Measurements from ENCODE around the gene RPL35A. TPM values are rescaled to one million over a fixed set of nuclear protein-coding genes. Genes with fewer than 3 reads are reported as not detected.
"Not testable (repeated sequence)": the region's sequence is repeated elsewhere in the genome, so short reads cannot be mapped to it uniquely, and the experiment has no call there.

Gene RPL35A
- total RNA-seq, 1 donor from 2014 or later = 422 TPM

DNA sequence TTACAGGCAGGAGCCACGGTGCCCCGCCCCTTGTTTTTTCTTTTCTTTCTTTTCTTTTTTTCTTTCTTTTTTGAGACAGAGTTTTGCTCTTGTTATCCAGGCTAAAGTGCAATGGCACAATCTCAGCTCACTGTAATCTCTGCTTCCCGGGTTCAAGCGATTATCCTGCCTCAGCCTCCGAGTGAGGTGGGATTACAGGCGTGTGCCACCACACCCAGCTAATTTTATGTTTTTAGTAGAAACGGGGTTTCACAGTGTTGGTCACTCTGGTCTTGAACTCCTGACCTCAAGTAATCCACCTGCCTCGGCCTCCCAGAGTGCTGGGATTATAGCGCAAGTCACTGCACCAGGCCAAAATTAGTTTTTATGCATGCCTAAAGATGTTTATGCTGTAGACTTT is 2.5 kb downstream of the RPL35A start:
- no peak for DNase-seq (ENCODE audit: low read depth)

DNA sequence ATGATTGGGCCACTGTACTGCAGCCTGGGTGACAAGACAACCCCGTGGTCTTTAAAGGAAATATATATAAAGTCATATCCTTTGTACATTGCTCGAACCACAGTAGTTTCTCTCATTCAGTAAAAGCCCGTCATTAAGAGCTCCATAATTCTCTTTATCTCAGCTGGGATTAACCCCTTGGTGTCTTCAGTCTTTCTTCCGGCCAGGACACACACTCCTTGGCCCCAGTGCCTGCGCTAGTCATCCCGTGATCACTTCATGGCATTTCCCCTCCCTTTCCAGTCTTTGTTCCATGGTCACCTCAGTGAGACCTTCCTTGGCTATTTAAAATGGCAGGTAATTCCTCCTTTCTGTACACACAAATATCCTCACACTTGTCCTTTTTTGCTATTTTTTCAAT is 3.3 kb downstream of the RPL35A start:
- no peak for DNase-seq (ENCODE audit: low read depth)

DNA sequence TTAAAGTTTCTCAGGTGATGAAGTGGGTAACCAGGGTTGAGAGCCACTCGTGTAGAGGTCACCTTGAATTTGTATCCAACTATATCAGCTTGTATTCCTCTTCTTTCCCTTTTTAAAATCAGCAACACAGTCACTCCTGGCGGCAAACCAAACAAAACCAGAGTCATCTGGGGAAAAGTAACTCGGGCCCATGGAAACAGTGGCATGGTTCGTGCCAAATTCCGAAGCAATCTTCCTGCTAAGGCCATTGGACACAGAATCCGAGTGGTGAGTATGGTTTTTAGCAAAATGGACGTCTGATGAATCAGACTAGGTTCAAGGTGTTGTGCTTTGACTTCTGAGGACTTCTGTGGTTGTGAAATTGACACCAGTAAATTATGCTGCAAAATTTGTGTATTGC is 3.9 kb downstream of the RPL35A start:
- DNase-seq (ENCODE audit: low read depth) = no peak

DNA sequence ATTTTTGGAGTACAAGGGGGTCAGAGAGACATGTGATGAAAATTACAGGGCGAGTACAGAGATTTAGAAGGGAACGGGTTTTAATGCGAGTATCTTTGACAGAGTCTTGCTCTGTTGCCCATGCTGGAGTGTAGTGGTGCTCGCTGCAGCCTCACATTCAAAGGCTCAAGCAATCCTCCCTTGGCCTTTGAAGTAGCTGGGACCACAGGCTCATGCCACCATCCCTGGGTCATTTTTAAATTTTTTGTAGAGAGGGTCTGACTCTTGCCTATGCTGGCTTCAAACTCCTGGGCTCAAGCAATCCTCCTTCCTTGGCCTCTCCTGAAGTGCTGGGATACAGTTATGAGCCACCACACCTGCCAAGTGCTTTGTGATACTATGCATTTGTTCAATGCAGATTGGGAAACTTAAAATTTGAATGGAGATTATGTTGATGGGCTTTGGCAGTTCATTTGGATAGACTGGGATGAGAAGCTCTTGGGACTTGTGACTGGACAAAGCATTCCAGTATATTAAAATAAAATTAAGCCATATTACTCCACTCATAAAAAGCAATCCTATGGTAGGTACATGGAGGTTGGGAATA is 6.0 kb downstream of the RPL35A start:
- DNase-seq (ENCODE audit: low read depth) = no peak

DNA sequence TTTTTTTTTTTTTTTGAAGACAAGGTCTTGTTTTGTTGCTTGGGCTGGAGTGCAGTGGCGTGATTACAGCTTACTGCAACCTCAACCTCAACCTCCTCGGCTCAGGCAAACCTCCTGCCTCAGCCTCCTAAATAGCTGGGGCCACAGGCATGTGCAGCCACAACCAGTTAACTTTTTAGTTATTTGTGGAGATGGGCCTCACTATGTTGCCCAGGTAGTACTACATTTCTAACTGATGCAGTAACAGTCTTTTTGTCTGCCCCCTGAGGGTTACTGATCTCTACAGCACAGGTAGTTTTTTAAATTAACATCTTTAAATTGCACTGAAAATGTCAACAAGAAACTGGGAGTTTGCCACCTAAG is 6.6 kb downstream of the RPL35A start:
- no peak for DNase-seq (ENCODE audit: low read depth)

DNA sequence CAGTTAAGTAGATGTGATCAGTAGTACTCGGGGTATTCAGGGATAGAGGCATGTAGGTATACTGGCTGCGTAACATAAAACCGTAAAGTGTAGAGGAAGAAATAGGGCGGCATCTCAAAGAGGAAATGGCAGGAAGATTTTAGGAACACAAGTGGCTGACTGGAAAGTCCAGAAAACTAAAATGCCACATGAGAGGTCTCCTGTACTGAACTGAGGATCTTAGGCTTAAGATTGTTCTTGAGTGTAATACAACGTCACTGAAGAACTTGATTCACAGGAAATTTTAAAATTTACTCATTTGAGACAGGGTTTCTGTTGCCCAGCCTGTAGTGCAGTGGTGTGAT is 7.8 kb downstream of the RPL35A start:
- no peak for DNase-seq (ENCODE audit: low read depth)

DNA sequence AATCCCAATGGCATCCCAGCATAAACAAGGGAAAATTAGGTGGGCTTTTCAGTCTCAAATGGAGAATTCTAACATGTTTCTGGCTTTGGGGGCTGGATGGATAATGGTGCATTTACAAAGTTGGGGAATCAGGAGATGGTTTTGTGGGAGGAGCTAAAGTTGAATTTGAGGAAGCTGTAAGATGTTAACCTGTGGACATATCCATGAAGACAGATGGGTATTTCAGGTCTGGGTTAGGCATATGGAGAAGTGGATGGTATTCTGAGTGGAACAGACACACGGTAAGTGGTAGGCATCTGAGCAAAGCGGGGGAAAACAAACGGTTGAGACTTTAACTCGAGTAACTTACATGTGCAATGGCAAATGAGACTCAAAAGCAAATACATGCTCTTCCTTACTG is 8.4 kb downstream of the RPL35A start:
- DNase-seq (ENCODE audit: low read depth) = no peak

DNA sequence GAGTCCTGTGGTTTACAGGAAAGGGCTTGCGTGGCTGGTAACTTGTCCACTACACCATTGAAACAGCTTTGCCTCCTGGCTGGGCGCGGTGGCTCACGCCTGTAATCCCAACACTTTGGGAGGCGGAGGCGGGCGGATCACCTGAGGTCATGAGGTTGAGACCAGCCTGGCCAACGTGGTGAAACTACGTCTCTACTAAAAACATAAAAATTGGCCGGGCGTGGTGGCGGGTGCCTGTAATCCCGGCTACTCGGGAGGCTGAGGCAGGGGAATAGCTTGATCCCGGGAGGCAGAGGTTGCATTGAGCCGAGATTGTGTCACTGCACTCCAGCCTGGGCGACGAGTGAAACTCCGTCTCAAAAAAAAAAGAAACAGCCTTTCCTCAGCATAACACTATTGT is 8.9 kb downstream of the RPL35A start:
- not testable (repeated sequence) for DNase-seq (ENCODE audit: low read depth)

DNA sequence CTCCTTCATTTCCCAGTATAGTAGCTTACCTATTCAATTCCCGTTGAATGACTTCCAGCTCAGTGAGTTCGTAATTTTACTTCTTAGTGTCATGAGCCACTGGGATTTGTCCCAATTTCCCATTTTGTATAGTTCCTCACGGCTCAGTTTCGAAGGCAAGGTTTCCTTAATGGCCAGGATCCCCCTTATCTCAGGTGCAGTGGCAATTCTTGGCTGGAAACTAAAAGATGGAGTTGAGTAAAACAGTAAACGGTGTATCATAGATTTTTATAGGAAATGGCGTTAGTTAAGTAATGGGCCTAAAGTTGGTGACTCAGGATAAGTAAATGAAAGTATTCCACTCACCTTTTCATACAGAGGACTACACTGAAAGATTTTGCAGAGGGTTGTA is 9.5 kb downstream of the RPL35A start:
- DNase-seq (ENCODE audit: low read depth) = no peak

DNA sequence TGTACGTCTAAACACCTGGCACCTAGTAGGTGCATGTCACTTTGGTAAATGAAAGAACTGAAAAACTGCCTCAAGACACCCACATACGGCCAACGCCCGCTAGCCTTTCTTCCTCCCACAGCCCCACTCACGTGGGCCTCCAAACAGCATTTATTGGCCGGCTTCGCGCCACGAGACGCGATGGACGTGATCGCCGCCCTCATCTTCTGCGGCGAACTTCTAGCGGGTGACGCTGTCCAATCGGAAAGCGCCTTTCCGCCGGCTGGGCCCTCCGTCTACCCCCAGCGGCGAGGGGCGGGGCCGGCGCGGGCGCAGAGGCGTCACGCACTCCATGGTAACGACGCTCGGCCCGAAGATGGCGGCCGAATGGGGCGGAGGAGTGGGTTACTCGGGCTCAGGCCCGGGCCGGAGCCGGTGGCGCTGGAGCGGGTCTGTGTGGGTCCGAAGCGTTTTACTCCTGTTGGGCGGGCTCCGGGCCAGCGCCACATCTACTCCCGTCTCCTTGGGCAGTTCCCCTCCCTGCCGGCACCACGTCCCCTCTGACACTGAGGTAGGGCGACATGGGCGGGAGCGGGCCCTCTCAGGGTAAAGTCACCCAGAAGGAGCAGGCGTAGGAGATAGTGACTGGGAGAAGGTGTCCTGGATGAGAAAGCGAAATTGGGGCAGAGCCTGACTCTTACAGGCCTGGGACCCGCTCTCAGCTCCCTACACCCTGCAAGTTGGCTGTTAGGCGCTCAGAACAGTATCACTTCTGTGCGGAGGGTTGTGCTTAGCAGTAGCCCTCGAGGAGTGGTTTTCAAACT is 10.1 kb downstream of the RPL35A start, which contains the start of gene LMLN:
Gene LMLN (plus strand): TSS at position 327 of the 803 bp plus-strand sequence. CDS start 29 bp downstream, at position 356.
- peak; percentile 89 for DNase-seq (ENCODE audit: low read depth)

DNA sequence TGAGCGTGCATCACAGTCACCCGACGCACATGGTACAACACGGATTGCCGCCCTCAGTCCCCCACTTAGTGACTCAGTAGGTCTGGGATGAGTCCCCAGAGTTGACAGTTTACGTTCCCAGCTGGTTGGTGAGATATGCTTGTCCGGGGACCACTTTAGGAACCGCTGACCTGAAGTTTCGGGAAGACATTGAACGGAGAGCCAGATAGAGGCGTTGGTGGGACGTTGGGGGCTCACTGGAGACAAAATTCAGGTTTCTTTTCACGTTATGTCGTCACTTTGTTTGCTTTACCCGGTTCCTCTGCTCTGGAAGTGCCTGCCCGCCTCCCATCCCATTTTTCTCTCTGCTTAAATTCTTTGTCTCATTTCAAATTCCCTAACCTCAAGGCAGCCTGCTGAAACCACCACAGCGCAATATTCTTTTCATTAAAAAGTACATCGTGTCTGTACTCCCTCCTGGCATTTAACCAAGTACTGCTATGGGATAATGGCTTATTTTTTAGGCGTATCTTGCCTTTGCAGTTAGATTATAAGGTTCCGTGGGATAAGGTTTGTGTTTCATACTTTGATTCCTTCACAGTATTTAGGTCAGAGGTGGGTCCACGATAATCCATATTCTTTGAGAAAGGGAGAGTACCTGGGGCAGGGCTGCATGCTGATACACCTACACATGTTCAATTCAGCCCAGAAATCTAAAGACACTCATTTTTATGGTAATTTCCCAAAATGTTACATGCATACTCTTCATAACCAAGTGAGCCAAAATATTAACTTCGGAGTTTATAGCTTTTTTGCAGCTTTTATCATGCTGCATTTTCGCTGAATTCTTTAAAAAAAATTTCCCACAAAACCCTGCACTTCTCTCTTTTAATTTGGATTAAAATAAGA is 10.9 kb downstream of the RPL35A start:
- DNase-seq (ENCODE audit: low read depth) = no peak

DNA sequence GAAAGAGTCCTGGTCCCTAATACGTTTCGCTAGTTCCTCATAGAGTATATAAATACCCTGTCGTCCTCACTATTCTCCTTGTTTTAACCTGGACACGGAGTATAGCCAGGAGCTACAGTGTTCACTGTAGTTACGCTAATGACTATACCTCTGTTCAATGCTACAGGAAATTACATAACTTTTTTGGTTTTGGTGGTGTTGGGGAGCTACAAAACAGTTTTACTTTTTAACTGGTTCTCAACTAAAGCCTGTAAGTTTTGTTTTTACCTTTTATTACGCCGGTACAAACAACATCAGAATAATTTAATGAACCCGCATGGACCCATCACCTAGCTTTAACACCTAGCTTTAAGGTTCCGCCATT is 11.6 kb downstream of the RPL35A start:
- DNase-seq (ENCODE audit: low read depth) = no peak

DNA sequence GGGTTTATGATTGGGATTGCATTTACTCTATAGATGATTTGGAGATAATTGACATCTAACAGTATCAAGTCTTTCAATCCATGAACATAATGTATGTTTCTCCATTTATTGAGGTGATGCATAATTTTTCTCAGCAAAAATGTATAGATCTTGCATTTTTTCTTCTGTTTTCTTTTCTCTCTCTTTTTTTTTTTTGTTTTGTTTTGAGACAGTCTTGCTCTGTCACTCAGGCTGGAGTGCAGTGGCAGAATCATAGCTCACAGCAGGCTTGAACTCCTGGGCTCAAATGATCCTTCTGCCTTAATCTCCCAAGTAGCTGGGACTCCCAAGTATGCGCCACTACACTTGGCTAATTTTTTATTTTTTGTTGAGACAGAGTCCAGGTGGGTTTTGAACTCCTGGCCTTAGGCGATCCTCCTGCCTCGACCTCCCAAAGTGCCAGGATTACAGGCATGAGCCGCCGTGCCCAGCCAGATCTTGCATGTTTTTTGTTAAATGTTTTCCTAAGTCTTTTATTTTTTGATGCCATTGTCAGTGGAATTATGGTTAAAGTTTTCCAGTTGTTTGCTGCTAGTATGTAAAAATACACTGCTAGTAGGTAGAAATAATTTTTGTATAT is 13.1 kb downstream of the RPL35A start:
- no peak for DNase-seq (ENCODE audit: low read depth)

DNA sequence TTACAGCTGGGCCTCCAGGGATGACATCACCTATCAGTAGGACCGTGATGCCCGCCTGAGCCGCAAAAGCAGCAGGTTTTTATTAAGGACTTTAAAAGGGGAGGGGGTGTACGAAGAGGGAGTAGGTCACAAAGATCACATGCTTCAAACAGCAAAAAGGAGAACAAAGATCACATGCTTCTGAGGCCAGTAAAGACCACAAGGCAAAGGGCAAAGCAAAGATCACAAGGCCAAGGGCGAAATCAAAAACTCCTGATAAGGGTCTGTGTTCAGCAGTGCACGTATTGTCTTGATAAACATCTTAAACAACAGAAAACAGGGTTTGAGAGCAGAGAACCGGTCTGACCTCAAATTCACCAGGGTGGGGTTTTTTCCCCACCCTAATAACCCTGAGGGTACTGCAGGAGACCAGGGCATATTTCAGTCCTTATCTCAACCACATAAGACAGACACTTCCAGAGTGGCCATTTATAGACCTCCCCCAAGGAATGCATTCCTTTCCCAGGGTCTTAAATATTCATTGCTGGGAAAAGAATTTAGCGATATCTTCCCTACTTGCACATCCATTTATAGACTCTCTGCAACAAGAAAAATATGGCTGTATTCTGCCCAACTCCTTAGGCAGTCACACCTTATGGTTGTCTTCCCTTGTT is 17.5 kb downstream of the RPL35A start:
- DNase-seq (ENCODE audit: low read depth) = not testable (repeated sequence)

DNA sequence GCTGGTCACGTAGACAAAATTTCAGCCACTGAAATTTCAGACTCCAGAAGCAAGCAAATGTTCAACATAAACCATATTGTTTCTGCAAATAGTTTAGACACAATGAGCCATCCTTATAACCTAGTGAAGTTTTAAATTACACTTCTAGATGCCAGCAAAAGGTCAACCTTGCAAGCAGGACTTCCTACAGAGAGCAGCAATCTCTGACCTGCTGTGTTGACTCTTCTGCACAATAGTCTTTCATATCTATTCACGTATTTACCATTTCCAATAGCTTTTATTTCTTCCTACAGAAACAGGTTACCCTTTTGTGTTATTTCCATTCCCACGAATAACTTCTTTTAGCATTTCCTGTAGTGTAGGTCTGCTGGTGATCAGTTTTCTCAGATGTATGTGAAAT is 20.6 kb downstream of the RPL35A start:
- no peak for DNase-seq (ENCODE audit: low read depth)

DNA sequence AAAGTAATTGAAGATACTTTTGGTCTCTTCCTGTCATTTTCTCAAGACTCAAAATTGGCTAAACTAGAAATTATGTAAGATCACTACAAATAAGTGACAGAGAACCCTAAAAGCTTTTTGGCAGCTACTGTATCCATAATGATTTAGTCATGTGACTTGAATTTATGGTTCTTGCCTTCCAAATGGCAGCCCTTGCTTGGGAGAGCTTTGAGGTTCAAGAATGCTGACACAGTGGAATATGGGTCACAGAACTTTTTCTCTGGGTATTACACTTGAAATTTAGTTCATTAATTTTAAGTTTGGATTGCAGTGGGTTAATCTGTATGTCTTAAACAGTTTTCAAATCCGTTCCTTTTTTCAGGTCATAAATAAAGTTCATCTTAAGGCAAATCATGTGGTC is 24.0 kb downstream of the RPL35A start:
- DNase-seq (ENCODE audit: low read depth) = no peak

DNA sequence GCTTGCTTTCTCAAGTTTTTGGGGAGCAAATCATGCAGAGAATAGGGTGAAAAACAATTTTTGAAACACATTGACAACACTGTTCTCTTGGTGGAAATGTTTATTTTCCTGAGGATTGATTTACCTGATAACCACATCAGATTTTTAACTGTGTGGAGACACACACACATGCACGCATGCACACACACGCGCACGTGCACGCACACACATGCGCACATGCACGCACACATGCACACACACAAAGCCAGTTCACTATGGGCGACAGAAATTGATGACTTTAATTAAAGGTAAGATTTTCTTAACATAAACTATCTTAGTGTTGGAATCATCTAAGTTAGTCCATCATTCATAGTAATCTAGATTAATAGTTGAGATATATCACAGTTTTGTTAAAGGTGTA is 25.3 kb downstream of the RPL35A start:
- no peak for DNase-seq (ENCODE audit: low read depth)

DNA sequence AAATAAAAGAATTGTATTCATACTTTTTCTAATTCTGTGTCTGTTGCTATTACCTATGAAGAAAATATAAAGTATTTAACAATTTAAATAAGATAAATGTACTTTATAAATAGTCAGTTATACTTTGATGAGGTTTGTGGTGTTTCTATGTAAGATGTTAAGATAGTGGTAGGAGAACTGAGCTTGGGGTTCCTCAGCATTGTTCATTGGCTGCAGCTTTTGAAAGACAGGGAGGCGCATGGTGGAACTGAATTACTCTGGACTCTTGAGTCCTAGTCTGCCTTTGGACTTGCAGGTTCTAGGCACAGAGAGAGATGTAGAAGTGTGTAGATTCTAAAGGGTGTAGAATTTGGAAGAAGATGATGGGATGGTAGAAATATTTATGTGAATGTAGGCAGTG is 33.1 kb downstream of the RPL35A start:
- DNase-seq (ENCODE audit: low read depth) = no peak

DNA sequence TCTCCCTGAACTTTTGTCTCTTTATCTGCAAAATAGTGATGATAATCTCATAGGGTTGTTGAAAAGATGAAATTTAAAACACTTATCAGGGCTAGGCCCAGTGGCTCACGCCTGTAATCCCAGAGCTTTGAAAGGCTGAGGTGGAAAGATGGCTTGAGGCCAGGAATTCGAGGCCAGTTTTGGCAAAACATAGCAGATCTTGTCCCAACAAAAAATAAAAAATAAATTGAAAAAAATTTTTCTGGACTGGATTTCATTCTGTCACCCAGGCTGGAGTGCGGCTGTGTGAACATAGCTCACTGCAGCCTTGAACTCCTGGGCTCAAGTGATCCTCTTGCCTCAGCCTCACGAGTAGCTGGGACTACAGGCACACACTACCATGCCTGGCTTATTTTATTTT is 39.7 kb downstream of the RPL35A start:
- no peak for DNase-seq (ENCODE audit: low read depth)

DNA sequence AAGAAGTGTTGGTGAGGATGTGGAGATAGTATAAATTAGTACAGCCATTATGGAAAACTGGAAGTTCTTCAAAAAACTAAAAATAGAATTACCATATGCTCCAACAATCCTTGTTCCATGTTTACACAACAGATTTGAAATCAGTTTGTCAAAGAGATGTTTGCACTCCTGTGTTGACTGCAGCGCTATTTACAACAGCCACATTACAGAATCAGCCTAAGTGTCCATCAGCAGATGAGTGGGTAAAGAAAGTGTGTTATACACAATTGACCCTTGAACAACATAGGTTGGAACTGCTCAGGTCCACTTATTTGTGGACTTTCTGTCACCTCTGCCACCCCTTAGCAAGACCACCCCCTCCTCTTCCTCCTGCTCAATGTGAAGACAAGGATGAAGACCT is 44.7 kb downstream of the RPL35A start:
- no peak for DNase-seq (ENCODE audit: low read depth)

DNA sequence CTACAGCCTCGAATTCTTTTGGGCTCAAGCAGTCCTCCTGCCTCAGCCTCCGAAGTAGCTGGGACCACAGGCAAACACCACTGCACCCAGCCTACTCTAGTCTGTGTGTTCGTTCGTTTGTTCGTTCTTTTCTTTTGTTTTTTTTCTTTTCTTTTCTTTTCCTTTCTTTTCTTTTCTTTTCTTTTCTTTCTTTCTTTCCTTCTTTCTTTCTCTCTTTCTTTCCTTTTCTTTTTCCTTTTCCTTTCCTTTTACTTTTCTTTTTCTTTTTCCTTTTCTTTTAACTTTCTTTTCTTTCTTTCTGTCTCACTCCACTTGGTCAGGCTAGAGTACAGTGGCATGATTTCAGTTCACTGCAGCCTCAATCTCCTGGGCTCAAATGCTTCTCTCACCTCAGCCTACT is 46.9 kb downstream of the RPL35A start:
- DNase-seq (ENCODE audit: low read depth) = no peak

DNA sequence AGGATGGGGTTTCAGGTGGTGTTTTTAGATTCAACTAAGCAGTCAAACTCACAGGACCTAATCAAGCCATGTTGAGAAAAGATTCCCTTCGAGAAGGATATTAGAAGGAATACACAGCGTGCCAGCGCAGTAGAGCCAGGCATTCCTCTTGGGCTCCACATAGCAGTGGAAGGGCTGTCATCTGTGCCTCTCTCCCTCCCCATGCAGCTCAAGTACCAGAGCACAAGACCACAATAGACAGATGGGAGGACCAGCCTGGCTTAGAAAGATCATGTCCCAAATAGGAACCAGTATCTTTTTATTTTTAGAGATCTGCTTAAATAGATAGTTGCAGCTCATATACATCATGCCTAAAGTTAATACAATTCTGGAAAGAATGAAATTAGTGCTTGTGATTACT is 47.9 kb downstream of the RPL35A start:
- DNase-seq (ENCODE audit: low read depth) = no peak

Measured in renal cortical epithelial cell (primary cell).